GM19238 (cell line): ENCODE data around the gene TMEM272.

Source experiments
- DNase-seq: peaks from one replicate; pipeline ENCODE4 v3.0.0; 2011; ENCODE audit warnings: low spot score; ENCODE audit not compliant: insufficient read length

Gene TMEM272

GRCh38 chr13:51782026-51782710 is 62.8 kb downstream of the TMEM272 start:
- DNase-seq: no peak

- DNase-seq: no peak
These were observed 63.5 kb downstream of the TMEM272 start for GRCh38 chr13:51781246-51782022.

DNA sequence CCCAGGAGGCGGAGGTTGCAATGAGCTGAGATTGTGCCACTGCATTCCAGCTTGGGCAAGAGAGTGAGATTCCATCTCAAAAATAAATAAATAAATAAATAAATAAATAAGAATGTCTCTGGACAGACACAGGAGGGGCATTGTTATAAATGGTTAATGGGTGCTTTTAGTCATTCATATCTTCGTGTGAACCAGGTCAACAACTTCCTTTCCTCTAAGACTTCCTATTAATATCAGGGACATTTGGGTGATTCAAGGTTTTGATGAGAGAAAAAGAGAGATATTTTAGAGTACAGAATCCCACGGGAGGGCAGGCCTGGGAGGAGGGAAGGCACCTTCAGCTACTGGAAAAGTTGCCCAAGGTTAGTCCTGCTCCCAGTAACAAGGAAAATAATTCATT is 64.9 kb downstream of the TMEM272 start:
- no peak for DNase-seq

DNA sequence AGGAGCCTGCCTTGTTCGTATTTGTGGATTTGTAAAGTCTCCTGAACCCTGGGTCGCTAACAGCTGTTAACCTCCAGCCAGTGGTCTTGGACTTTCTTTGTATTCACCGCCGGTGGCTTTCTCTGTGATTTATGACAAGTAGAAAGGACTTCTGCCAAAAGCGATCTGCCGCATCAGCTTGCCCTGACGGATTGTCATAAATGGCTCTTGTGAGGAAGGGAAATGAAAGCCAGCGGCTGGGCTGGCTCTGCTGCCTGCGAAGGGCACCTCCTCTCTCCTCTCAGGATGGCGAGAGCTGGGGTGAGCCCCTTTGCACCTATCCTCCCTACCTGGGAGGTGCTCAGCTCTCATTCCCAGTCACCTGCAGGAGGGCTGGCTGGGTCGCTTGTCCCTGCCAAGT is 66.6 kb downstream of the TMEM272 start:
- no peak for DNase-seq

DNA sequence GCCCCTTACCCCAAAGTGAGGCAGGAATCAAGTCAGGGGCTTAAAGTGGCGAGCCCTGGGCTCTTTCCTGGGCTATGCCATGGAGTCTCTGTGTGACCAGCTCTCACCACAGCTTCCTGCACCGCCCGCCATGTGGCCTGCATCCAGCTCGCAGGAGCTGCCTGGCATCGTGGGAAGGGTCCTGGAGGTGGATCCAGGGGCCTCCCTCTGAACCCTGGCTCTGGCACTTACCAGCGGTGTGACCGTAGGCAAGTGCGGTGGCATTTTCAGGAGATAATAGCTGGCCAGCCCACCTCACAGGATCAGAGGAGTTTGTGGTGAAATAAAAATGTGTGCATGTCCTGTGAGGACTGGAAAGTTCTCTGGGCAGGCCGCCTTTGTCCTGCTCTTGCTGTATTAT is 67.1 kb downstream of the TMEM272 start:
- DNase-seq: no peak

- no peak for DNase-seq
These were observed 68.8 kb downstream of the TMEM272 start for GRCh38 chr13:51776179-51776578.

DNA sequence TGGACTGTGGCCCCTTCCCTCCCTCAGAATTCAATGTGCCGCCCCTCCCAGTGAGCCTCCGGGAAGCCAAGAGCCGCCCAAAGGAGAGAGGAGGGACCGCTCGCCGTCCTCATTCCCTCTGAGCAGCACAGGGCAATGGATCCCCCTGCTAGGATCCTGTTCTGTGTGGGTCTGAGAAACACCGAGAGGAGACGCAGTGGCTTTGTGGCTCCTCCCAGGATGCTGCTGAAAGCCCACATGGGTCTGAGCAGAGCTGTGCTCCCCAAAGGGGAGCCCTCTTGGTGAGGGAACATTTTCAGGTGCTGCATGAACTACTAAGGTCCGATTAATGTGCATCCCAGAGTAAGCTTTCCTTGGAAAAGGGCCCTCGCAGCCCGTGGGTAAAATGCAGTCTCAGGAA is 71.5 kb downstream of the TMEM272 start:
- DNase-seq: no peak

- no peak for DNase-seq
These were observed 72.2 kb downstream of the TMEM272 start for GRCh38 chr13:51772781-51773180.

DNA sequence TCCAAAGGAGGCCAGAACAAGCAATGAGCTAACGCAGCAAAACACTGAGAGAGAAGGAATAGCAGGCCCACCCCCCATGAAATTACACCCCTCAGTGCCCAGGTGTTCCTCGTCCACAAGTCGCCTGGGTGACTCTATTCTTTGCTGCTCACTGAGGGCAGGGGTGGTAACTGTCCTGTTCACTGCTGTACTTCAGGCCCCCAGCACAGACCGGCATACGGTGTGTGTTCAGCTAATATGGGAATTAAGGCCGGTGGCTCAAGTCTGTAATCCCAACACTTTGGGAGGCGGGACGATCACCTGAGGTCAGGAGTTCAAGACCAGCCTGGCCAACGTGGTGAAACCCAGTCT is 72.9 kb downstream of the TMEM272 start:
- DNase-seq: no peak

GRCh38 chr13:51771418-51772104 is 73.4 kb downstream of the TMEM272 start:
- DNase-seq: no peak

GRCh38 chr13:51770681-51771417 is 74.1 kb downstream of the TMEM272 start:
- no peak for DNase-seq

GRCh38 chr13:51770160-51770559 is 74.8 kb downstream of the TMEM272 start:
- no peak for DNase-seq

DNA sequence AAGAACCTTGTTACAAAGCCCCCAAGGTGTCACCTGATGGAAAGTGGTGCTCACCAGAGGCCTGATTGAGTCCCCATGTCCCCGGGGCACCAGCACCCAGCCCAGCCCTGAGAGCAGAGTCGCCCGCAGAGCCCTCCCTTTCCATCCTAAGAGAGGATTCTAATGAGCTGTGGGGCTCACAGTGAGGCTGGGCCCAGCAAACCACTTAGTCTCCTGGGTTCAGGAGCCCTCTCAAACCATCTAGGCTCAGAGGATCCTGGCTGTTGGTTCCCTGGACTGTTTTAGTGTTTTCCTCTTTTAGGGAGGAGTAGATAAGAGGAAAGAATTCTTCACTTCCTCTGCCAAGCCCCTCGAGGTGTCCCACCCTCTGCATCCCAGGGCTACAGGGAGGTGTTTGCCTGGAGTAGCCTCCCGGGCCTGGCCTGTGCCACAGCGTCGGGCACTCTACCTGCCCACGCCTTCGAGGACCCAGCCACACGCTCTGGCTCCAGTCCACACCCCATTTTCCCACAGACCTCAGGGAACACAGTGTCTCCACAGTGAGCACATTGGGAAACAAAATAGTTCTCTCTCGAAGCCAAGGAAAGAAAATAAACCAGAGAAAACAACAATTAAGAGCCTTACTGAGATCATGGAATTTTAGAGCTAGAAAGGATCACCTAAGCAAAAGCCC is 75.4 kb downstream of the TMEM272 start:
- DNase-seq: no peak

GRCh38 chr13:51768976-51769375 is 76.0 kb downstream of the TMEM272 start:
- DNase-seq: no peak

- no peak for DNase-seq
These were observed 76.5 kb downstream of the TMEM272 start for GRCh38 chr13:51768378-51768921.

GRCh38 chr13:51767100-51767499 is 77.9 kb downstream of the TMEM272 start:
- no peak for DNase-seq

- no peak for DNase-seq
These were observed 79.8 kb downstream of the TMEM272 start for GRCh38 chr13:51765142-51765515.

DNA sequence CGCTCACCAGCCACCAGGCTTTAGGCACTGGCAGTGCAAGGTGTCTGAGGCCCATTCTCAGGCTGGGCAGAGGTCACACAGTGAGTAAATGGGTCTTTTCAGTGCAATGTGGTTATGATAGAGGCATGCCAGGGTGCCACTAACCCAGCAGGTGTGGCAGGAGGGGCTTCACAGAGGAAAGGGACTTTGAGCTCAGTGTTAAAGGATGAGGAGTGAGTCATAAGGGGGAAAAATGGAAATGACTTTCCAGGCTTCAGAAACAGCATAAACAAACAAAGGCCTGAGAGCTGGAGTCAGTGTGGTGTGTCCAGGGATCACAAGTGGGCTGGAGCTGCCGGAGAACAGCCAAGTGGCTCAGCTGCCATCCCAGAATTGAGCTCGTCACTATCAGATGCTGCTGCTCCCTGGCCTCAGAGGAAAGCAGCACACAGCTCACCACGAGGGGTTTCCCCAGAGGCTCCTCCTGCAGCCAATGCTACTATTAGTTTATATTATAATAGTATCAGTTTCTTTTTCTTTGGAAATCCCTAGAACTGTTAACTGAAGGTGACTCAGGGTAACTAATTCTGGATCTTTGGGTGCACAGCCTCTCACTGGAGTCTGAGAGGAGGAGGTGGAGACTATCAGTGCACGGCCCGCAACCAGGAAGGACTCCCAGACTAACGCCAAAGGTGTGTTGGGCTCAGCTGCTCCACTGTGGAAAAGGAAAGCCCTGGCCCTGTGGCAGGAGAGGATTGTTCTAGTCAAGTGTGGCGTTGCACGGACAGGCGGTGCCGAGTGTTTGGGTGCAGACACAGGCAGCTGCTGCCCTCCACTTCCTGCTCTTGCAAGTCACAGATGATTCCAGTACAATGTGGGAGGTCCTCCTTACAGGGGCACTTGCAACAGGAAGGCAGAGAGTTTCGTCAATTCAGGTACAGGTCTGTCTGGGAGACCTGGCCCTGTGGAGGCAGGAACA is 80.5 kb downstream of the TMEM272 start:
- peak; percentile 57 for DNase-seq

DNA sequence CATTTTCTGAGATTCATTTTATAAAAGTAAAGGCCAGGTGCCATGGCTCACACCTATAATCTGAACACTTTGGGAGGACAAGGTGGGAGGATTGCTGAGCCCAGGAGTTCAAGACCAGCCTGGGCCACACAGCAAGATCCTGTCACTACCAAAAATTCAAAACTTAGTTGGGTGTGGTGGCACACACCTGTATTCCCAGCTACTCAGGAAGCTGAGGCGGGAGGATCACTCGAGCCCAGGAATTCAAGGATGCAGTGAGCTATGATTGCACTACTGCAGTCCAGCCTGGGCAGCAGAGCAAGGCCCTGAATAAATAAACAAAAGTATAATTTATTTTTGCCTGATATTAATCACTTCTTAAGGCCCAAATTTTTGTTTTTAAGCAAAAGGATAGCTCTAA is 81.5 kb downstream of the TMEM272 start:
- no peak for DNase-seq
